ENCODE data around the gene SH3GLB2.
A peak's percentile ranks its signal among the peaks of the same experiment; 100 is the strongest.

SH3GLB2 gene

DNA sequence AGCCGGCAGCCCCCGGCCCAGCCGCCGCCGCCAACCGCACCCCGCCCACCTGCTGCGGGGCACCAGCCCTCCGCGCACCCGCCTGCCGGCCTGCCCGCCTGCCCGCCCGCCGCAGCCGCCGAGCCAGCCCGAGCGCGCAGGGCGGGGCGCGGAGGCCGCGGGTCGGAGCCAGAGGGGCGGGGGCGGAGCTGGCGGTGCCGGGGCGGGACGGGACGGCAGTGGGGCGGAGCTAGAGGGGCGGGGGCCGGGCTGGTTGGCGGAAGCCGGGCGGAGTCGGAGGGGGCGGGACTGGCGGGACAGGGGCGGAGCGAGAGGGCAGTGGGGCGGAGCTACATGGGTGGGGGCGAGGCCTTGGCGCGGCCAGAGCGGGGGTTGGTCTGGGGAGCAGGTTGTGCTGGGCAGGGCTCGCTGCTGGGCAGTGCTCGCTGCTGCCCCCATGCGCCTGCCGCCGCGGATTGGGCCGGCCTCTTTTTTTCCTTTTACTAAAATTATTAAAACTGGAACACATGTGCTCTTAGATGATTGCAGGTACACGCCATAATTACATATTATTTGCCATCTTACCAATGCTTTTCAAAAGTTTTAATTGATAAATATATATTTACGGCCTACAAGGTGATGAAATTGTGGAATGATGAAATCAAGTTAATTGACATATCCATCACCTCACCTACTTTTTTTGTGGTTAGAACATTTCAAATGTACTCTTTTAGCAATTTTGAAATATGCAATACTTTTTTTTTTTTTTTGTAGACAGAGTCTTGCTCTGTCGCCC lies at the start of gene SH3GLB2:
TSS of gene SH3GLB2 (minus strand) at position 140 of the 775 bp plus-strand sequence. CDS start 177 bp downstream, outside the sequence.
- peak; percentile 79 for DNase-seq

- DNase-seq, result no peak
Measured at GRCh38 chr9:129077236-129077635, 49.1 kb upstream of the SH3GLB2 start.

GRCh38 chr9:129076640-129077037 lies 48.5 kb upstream of the SH3GLB2 start:
- no peak for DNase-seq

GRCh38 chr9:129075996-129076639 lies 48.0 kb upstream of the SH3GLB2 start:
- no peak for DNase-seq

DNA sequence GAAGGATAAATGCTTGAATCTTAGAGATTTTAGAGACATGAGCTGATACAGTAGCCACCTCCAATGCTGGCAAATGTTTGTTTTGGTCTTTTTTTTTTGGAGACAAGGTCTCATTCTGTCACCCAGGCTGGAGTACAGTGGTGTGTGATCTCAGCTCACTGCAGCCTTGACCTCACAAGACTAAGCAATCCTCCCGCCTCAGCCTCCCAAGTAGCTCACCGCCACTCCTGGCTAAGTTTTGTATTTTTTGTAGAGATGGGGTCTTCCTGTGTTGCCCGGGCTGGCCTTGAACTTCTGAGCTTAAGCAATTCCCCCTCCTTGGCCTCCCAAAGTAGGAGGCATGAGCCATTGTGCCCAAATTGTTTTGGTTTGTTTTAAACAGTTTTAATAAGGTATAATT lies 46.0 kb upstream of the SH3GLB2 start:
- DNase-seq, result no peak

DNA sequence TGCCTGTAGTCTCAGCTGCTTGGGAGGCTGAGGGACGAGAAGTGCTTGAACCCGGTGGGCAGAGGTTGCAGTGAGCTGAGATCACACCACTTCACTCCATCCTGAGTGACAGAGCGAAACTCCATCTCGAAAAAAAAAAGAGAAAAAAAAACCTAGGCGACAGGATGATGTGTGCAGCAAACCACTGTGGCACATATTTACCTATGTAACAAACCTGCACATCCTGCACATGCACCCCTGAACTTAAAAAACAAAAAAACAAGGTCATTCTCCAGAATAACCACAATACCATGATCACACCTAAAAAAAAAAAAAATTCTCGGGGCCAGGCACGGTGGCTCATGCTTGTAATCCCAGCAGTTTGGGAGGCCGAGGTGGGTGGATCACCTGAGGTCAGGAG lies 45.3 kb upstream of the SH3GLB2 start:
- DNase-seq, result no peak

GRCh38 chr9:129072171-129072570 lies 44.0 kb upstream of the SH3GLB2 start:
- no peak for DNase-seq

DNA sequence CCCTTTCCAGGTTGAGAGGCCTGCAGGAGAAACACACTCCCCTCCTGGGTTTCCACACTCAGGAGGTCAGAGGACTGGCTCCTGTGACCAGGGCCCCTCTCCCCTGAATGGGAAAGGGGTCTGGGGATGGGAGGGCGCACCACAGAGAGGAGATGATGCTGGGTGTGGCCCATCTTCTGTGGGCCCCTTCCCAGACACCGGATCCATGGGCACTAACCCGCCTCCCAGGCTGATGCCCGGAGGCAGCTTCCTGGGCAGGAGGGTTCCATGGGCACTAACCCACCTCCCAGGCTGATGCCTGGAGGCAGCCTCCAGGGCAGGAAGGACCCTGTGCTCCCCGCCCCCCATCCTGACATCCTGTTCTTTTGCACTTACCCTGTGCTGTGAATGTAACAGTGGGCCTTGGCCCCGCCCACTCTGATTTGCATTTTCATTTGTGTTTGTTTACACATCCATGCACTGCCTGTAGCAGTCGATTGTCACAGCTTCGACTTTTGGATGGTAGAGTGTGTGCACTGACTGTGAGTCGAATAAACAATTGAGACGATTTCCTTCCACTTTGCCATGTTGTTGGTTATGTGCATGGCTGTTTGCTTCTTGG lies 43.5 kb upstream of the SH3GLB2 start:
- DNase-seq, result no peak

DNA sequence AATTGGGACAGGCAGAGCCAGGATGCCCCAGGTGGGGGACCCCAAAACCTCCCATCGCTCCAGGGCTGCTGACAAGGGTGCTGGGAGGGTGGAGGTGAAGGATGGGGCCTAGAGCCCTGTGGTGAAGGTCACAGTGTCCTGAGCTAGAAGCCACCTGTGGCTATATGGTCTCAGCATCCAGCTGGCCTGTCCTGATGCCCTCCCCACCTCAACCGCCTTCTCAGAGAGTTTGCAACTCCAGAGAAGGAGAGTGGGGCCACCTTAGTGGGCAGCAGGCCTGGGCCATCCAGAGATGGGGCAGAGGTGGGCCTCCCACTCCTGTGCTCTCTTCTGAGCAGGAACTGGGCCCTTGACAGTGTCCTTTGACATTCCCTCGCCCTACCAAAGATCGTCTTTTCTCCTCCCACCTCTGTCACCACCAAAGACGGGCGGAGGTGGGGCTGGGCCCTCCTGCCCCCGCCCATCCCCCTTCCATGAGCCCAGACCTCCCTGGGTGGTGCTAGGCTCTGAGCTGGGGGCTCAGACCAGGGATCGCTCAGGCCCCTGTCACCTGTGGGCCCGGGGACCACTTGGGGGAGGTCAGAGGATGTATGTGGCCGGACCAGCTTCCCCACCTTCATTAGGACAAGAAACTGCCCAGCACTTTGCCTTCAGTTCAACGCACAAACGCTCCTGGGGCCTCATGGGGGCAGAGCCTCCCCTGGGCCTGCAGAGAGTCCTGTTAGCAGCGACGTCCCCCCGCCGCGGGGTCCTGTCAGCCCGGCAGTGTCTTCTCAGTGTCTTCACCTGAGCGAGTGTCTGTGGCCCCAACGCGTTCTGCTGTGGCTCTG lies 42.8 kb upstream of the SH3GLB2 start:
- DNase-seq, result no peak

DNA sequence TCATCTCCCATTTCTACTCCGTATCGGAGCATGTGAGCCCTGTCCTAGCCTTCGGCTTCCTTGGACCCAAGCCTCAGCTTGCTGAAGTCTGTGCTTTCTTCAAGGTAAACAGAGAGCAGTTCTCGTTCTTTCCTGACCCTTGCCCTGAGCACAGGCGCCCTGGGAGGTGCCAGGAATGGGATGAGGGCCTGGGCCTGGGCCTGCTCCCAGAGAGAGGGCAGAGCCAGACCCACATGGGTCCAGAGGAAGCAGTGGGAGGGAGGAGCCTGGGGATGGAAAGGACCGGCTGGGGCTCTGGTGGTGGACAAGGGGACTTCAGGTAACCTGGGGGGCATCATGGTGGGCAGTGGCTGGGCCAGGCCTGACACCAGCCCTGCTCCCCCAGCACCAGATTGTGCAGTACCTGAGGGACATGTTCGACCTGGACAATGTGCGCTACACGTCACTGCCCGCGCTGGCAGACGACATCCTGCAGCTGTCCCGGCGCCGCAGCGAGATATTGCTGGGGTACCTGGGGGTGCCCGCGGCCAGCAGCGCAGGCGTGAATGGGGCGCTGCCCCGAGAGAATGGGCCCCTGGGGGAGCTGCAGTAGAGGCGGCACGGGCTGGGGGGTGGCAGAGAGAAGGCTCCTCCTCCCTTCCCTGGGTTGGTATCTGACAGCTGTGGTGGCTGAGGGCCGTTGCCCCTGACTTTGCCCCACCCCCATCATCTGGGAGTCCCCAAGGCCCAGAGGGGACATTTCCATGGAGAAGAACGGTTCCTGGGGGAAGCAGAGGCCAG lies 41.9 kb upstream of the SH3GLB2 start:
- no peak for DNase-seq

DNA sequence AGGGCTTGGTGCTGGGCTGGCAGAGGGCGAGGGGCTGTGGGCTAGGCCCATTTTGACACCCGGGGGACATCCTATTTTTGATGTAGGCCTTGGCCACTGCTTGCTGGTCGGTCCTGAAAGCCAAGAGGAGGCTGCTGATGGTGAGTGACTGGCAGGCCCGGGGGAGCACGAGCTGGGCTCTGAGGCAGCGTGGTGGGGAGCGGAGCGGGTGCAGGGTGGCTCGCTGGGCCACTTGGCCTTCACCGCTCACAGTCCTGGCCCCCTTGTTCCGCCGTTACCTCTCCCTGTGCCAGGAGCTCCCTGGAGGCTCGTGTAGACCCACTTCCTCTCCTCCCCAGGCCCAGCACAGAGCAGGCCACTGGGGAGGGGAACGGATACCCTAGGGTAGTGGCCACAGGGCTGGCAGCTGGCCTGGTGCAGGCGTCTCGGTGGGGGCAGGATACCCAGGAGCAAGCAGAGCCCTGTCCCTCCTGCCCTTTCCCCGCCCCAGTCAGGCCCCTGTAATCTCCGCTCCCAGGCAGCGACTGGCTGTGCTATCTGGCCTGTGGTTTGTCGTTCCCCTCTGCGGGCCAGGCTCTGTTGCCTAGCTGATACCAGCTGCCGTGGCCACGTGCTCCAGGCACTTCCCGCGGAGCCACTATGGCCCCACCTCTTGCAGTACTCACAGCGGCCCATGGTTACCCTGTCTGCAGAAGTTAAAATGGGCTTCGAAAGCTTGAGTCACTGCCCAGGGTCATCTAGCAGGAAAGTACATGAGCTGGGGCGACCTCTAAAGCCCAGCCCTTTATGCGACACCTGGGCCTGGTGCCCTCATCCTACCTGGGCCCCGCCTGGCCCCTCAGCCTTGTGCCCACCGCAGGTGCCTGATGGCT lies 41.1 kb upstream of the SH3GLB2 start:
- no peak for DNase-seq

DNA sequence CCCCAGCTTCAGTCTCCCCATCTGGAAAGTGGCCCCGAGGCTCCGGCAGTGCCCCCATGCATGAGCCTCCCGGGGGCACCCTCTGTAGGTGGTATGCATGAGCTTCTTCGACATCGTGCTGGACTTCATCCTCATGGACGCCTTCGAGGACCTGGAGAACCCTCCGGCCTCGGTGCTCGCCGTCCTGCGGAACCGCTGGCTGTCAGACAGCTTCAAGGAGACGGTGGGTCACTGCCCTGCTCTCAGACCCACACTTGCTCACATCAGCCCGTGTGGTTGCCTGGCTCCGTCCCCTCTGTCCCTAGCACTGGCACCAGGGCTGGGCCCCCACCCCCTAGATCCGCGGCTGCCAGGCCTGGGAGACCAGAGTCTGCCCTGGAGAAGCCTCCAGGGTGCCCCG lies 40.0 kb upstream of the SH3GLB2 start:
- DNase-seq, result no peak

- no peak for DNase-seq
Measured at GRCh38 chr9:129064499-129064908, 36.4 kb upstream of the SH3GLB2 start.

DNA sequence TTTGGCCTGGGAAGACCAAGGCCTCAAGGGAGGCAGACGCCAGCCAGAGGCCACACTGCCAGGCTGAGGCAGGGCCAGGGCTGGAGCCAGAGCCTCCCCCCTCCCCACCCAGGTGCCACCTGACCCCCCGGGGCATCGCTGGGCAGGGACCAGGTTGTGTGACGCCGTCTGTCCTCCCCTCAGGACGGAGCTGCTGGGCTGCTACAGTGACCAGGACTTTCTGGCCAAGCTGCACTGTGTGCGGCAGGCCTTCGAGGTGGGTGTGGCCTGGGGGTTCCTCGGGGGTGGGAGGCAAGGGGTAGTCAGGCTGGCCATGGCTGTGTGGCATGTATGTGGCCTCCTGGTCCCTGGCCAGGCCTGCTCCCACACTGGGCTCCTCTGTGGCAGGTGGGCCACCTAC lies 34.9 kb upstream of the SH3GLB2 start:
- DNase-seq, result no peak

GRCh38 chr9:129060991-129061390 lies 32.9 kb upstream of the SH3GLB2 start:
- no peak for DNase-seq

- DNase-seq, result no peak
Measured at GRCh38 chr9:129059796-129060785, 32.0 kb upstream of the SH3GLB2 start.

DNA sequence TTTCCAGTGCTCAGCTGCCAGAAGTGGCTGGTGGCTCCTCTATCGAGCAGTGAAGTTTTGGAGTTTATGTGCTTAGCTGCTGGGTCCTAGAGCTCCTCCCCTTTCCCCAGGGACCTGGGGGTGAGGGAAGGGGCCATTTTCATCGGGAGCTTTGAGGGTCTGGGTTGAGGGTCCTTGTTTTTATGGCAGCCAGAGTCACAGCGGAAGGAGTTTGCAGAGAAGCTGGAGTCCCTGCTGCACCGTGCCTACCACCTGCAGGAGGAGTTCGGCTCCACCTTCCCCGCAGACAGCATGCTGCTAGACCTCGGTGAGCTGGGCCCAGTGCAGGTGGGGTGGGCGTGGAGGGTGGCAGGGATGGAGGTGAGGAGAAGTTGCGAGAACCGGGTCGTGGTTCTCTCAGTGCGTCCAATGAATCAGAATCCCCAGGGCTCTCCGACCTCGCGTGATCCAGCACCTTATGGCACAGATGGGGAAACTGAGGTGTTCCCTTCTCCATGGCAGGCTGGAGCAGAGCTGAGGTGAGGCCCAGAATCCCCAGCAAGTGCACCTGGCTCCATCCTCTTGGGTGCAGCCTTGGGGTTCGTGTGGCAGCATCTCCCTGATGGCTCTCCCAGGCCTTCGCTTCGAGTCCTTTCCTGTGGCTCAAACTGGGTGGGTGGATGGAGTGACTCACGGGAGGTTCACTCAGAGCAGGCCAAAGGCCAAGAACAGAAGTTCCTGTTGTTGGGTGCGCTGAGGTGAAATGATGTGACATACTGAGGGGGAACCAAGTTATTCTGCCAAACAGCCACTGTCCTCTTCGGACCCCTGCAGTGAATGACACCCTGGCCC lies 31.0 kb upstream of the SH3GLB2 start:
- no peak for DNase-seq

DNA sequence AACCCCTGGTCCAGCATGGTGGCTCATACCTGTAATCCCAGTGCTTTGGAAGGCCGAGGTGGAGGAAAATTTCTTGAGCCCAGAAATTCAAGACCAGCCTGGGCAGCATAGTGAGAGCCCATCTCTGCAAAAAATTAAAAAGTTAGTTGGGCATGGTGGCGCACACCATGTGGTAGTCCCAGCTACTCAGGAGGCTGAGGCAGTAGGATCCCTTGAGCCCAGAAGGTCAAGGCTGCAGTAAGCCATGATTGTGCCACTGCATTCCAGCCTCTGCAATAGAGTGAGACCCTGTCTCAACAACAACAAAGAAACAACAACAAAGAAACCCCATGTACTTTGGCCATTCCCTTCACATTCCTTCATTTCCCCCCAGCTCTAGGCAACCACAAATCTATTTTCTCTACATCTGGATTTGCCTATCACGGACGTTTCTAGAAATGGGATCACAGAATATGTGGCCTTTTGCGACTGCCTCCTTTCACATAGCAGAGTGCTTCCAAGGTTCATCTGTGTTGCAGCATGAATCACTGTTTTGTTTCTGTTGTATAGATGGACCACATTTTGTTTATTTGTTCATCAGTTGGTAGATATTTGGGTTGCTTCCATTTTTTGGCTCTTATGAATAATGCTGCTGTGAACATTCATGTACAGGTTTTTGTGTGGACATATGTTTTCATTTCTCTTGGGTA lies 26.2 kb upstream of the SH3GLB2 start:
- DNase-seq, result no peak

DNA sequence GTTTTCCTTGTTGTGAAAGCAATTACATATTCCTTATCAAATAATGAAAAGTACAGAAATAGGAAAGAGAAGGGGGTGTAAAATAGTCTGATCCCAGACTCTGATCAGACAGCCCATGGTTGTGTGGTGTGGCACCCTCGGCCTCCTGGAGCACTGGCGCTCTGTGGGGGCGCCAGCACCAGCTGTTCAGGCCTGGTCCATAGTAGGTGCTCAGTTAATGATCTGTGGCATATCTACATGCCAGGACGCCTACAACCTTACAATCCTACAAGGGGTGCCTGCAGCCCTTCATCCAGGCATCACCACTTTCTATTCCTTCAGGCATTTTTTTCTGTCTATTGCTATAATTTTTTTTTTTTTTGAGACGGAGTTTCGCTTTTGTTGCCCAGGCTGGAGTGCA lies 24.9 kb upstream of the SH3GLB2 start:
- DNase-seq, result no peak

All from DMS79 treated with DMSO at 0.1 percent for 48 hours (cell line).